BE2C (cell line): ENCODE measurements around the gene PCCB.

Source experiments
- DNase-seq: peaks from one replicate; pipeline ENCODE4 v3.0.0-alpha.2; 2020
- H3K27me3 ChIP-seq: fragments of 250-450 bp; sonication (Bioruptor Pico); 2 replicates; pipeline ENCODE4 v1.5.1; 2020; ENCODE audit warnings: mild to moderate bottlenecking
- H3K36me3 ChIP-seq: fragments of 250-450 bp; sonication (Bioruptor Pico); 2 replicates; pipeline ENCODE4 v1.5.1; 2020; ENCODE audit warnings: mild to moderate bottlenecking
- H3K4me1 ChIP-seq: fragments of 250-450 bp; sonication (Bioruptor Pico); 2 replicates; pipeline ENCODE4 v1.5.1; 2020
- H3K4me3 ChIP-seq: 2 replicates; pipeline ENCODE4 v1.5.1; 2011; ENCODE audit warnings: low read depth, low read length
- H3K9me3 ChIP-seq: fragments of 250-450 bp; sonication (Bioruptor Pico); 2 replicates; pipeline ENCODE4 v1.5.1; 2020
- TF ChIP-seq, protein P1 (sequence below): IDR thresholded peaks from 2 replicates; pipeline ENCODE4 v1.5.1; 2012; ENCODE audit warnings: mild to moderate bottlenecking, low read depth, low read length

PCCB gene

DNA sequence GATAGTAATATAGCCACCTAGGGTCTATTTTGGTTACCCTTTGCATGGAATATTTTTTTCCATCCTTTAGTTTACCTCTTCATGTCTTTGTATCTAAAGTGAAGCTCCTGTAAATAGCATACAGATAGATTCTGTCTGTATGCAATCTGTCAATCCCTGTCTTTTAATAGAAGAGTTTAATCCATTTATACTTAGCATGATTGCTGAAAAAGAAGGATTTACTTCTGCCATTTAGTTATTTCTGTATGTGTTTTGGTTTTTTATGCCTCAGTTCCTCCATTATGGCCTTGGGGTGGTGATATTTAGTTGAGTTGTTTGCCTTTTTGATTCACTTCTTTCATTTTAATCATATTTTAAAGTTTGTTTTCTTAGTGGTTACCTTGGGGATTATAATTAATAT, 29.0 kb downstream of the PCCB start:
- H3K4me1 ChIP-seq, result no peaks in the 10 kb centered on the region
- peaks cover 7% of the 10 kb centered on the region for H3K36me3 ChIP-seq
- H3K9me3 ChIP-seq, result no peaks in the 10 kb centered on the region
- DNase-seq, result no peak
- H3K4me3 ChIP-seq, result no peak overlapping the region
- TF ChIP-seq, protein P1, sequence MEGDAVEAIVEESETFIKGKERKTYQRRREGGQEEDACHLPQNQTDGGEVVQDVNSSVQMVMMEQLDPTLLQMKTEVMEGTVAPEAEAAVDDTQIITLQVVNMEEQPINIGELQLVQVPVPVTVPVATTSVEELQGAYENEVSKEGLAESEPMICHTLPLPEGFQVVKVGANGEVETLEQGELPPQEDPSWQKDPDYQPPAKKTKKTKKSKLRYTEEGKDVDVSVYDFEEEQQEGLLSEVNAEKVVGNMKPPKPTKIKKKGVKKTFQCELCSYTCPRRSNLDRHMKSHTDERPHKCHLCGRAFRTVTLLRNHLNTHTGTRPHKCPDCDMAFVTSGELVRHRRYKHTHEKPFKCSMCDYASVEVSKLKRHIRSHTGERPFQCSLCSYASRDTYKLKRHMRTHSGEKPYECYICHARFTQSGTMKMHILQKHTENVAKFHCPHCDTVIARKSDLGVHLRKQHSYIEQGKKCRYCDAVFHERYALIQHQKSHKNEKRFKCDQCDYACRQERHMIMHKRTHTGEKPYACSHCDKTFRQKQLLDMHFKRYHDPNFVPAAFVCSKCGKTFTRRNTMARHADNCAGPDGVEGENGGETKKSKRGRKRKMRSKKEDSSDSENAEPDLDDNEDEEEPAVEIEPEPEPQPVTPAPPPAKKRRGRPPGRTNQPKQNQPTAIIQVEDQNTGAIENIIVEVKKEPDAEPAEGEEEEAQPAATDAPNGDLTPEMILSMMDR, result no peak
- H3K27me3 ChIP-seq, result no peaks in the 10 kb centered on the region

DNA sequence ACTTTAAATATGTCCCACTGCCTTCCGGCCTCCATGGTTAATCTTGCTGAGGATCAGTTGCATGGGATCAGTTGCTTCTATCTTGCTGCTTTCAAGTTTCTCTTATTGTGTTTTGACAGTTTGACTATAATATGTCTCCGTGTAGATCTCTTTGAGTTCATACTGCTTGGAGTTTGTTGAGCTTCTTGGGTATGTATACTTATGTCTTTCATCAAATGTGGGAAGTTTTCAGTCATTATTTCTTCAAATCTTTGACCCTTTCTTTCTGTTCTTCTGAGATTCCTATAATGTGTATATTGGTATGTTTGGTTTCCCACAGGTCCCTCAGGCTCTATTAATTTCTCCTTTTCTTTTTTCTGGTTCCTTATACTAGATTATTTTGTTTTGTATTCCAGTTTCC, 30.8 kb downstream of the PCCB start:
- TF ChIP-seq, protein P1, result no peak
- Histone ChIP-seq H3K36me3 (peaks cover 12% of the 10 kb centered on the region), H3K27me3 (no peaks in the 10 kb centered on the region), H3K9me3 (no peaks in the 10 kb centered on the region), H3K4me1 (no peaks in the 10 kb centered on the region), H3K4me3 (no peak overlapping the region)
- DNase-seq, result no peak

DNA sequence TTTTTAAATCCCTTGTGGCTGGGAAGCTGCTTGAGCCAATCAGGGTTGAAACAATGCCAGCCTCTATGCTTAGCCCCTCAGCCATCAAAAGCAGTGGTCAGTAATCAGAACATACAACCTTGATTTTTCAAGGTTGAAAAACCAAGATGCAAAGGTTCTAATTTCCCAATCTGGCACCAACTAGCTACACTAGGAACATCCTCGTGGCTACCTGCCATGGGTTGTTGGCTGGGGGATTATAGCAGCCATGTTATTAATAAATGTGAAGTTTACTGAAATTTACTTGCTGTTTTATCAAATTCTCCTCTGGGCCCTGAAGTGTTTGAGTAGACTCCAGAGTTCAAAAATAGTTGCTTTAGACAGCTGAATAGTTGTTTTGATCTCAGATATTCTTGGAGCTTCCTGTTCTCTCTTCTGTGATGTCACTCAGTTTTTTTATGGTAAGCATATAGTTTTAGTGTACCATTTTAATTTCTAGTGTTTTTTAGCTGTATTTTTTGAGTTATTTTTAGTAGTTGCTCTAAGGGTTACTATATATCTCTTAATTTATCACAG, 31.9 kb downstream of the PCCB start:
- peaks cover 5% of the 10 kb centered on the region for H3K36me3 ChIP-seq
- no peaks in the 10 kb centered on the region for H3K27me3 ChIP-seq
- H3K4me1 ChIP-seq, result no peaks in the 10 kb centered on the region
- TF ChIP-seq, protein P1, result no peak
- H3K9me3 ChIP-seq, result no peaks in the 10 kb centered on the region
- no peak for DNase-seq
- no peak overlapping the region for H3K4me3 ChIP-seq

DNA sequence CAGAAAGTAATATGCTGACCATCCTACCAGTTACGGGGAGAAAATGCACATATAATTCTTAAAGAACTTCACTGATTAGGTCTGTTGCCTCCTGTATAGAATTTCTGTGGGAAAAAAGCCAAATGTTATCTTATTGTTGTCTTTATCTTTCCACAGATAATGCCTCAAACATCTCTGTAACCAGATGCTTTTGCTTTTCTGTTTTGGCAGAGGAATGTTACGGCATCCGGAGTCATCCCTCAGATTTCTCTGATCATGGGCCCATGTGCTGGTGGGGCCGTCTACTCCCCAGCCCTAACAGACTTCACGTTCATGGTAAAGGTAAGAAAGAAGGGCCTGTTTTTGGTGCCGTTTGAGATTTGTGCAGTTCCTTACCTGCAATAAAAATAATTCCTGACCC, 33.5 kb downstream of the PCCB start:
- no peak for DNase-seq
- Histone ChIP-seq H3K27me3 (no peaks in the 10 kb centered on the region), H3K4me3 (no peak overlapping the region), H3K9me3 (no peaks in the 10 kb centered on the region), H3K4me1 (no peaks in the 10 kb centered on the region), H3K36me3 (0 out of 2 replicates have a peak, but pooled peaks cover 5% of the 10 kb centered on the region)
- TF ChIP-seq, protein P1, result no peak

DNA sequence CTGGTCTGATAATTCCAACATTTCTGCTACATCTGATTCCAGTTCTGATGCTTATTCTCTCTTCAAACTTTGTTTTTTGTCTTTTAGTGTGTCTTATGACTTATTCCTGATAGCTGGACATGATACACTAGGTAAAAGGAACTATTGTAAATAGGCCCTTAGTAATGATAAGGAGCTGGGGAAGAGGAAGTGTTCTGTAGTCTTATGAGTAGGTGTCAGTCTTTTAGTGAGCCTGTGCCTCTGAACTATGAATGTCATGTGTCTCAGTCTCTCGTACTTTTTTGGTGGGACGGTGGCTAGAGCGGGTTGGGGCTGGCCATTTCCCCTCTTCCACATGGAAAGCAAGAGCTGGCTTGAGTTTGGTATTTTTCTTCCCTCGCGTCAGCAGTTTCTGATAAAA, 41.2 kb downstream of the PCCB start:
- Histone ChIP-seq H3K4me3 (no peak overlapping the region), H3K4me1 (no peaks in the 10 kb centered on the region), H3K36me3 (peaks cover 12% of the 10 kb centered on the region)

DNA sequence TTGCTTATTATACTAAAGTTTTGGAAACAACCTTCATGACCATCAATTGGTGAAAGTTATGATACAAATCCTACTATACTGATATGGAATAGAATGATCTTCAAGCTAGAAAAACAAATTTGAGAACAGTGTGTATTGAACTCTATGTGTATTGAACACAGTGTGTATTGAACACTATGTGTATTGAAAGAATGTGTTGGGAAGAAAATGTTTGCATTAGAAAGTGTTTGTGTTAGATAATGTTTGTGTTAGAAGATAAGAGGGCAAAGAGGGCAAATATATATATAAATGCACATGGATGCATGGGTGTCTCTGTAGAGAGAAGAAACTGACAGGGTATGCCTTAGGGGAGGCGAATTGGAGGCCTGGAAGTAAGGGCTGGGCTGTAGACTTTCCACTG, 42.4 kb downstream of the PCCB start:
- TF ChIP-seq, protein P1, result no peak
- H3K9me3 ChIP-seq, result no peaks in the 10 kb centered on the region
- H3K4me3 ChIP-seq, result no peak overlapping the region
- peaks cover 12% of the 10 kb centered on the region for H3K36me3 ChIP-seq
- H3K4me1 ChIP-seq, result no peaks in the 10 kb centered on the region
- DNase-seq, result no peak
- H3K27me3 ChIP-seq, result no peaks in the 10 kb centered on the region

More for the DNA sequence above, 41.2 kb downstream of the PCCB start:
- no peak for DNase-seq
- Histone ChIP-seq H3K27me3 (no peaks in the 10 kb centered on the region), H3K9me3 (no peaks in the 10 kb centered on the region)
- TF ChIP-seq, protein P1, result no peak
